Aorta (tissue), 5 donors: Measurements from ENCODE around the gene MAPT. TPM values are rescaled to one million over a fixed set of nuclear protein-coding genes. Genes with fewer than 3 reads are reported as not detected.

ENCODE experiments used
- ATAC-seq: fragments of 200-7000 bp; cut with Tn5 transposase; one replicate; pipeline ENCODE4 v1.9.1; 2022; ENCODE audit warnings: moderate library complexity; ENCODE audit not compliant: low FRiP score
- DNase-seq, 2 donors: peaks; one replicate each; pipeline ENCODE4 v3.0.0-alpha.2; 2020
- H3K27ac ChIP-seq, 2 donors: one replicate each; pipeline ENCODE4 v1.5.1; 2013; ENCODE audit warnings: low read length in 2 of 2, mild to moderate bottlenecking in 2 of 2, moderate library complexity in 2 of 2, control low read depth in 1 of 2, inconsistent platforms in 1 of 2, low read depth in 1 of 2
- H3K27me3 ChIP-seq, 2 donors: one replicate each; pipeline ENCODE4 v1.6.1; 2013; ENCODE audit warnings: control low read depth in 1 of 2, low read length in 1 of 2, mild to moderate bottlenecking in 1 of 2, moderate library complexity in 1 of 2; ENCODE audit not compliant: insufficient read depth in 2 of 2, control insufficient read depth in 1 of 2
- H3K36me3 ChIP-seq, 2 donors: one replicate each; pipeline ENCODE4 v1.6.1; 2013; ENCODE audit warnings: control low read depth in 1 of 2, low read length in 1 of 2, mild to moderate bottlenecking in 1 of 2; ENCODE audit not compliant: insufficient read depth in 2 of 2, control insufficient read depth in 1 of 2
- H3K4me1 ChIP-seq, 2 donors: one replicate each; pipeline ENCODE4 v1.6.1; 2013; ENCODE audit warnings: low read length in 2 of 2, control low read depth in 1 of 2, mild to moderate bottlenecking in 1 of 2, moderate library complexity in 1 of 2; ENCODE audit not compliant: insufficient read depth in 2 of 2, control insufficient read depth in 1 of 2
- H3K4me3 ChIP-seq, 2 donors: one replicate each; pipeline ENCODE4 v1.5.1; 2013; ENCODE audit warnings: low read length in 2 of 2, control low read depth in 1 of 2, mild to moderate bottlenecking in 1 of 2
- H3K9me3 ChIP-seq: one replicate; pipeline ENCODE4 v1.6.1; 2013; ENCODE audit warnings: mild to moderate bottlenecking, low read length; ENCODE audit not compliant: control insufficient read depth
- WGBS, 2 donors: extraction: QIAGEN DNeasy Blood & Tissue Kit; methylation state at CpG; one replicate each; pipeline ENCODE4 v1.1.7; 2013; 5-methylcytosine and 5-hydroxymethylcytosine counted together
- intact Hi-C, 2 donors: fragments of 100-400 bp; cut with DNase I; formaldehyde crosslinking; loops; one replicate each; pipeline versions ENCODE4 v1.14.2 to v1.15.0; 2022
- polyA plus RNA-seq, 2 donors: library from polyadenylated mRNA; stranded (reverse); fragments of 200-250 nt; gene quantifications; one replicate each; pipeline ENCODE4 v1.2.3, GENCODE V29; 2013
- total RNA-seq, 2 donors: library from RNA; stranded (reverse); fragmentation: NEBNext Ultra II Directional; extraction: Animal tissue kit (Norgen Biotek cat#: 25700); gene quantifications; one replicate each; pipeline ENCODE4 v1.2.1, GENCODE V29; 2021
- donor health status: healthy with polysubstance abuse.
- donor health status: Bipolar disorder and iron deficiency.
- donor health status: DM: no; HTN: no; CAD: no.
- donor health status: DM: no; HTN: no; CAD: no.
- donor health status: DM: yes; HTN: yes; CAD: no.

The MAPT gene
- total and polyA plus RNA-seq, 4 donors, result 0.13 to 3.9 (median 0.90) TPM

- Histone ChIP-seq H3K4me3 (no peak overlapping the region), H3K27me3 (no peaks in the 10 kb centered on the region), H3K9me3 (no peaks in the 10 kb centered on the region), H3K4me1 (no peaks in the 10 kb centered on the region), H3K36me3 (no peaks in the 10 kb centered on the region), H3K27ac (no peak overlapping the region)
- DNase-seq, result no peak
- 86 to 93% methylated on average over 4 of the region's 4 CpGs for WGBS, 2 donors
- ATAC-seq, result no peak
- intact Hi-C loops, result no loop called here
Observed at GRCh38 chr17:45986056-45986455, 91.7 kb downstream of the MAPT start.

- no peak for ATAC-seq
Observed at GRCh38 chr17:45987706-45988105, 93.4 kb downstream of the MAPT start.

GRCh38 chr17:45989759-45990158 is 95.4 kb downstream of the MAPT start:
- WGBS, 2 donors, result 87 to 94% methylated on average over 3 of the region's 3 CpGs
- Histone ChIP-seq H3K27ac (no peak overlapping the region), H3K36me3 (no peaks in the 10 kb centered on the region), H3K27me3 (no peaks in the 10 kb centered on the region), H3K4me1 (no peaks in the 10 kb centered on the region), H3K4me3 (no peak overlapping the region), H3K9me3 (no peaks in the 10 kb centered on the region)
- no peak for ATAC-seq
- DNase-seq, result no peak
- intact Hi-C loops, result no loop called here

More at GRCh38 chr17:45987706-45988105, 93.4 kb downstream of the MAPT start:
- H3K27me3 ChIP-seq, result no peaks in the 10 kb centered on the region
- peak in 1 of 2 donors; percentile 54 for DNase-seq
- intact Hi-C loops, result no loop called here
- no peaks in the 10 kb centered on the region for H3K36me3 ChIP-seq
- no peaks in the 10 kb centered on the region for H3K4me1 ChIP-seq
- no peak overlapping the region for H3K4me3 ChIP-seq
- no peaks in the 10 kb centered on the region for H3K9me3 ChIP-seq
- no peak overlapping the region for H3K27ac ChIP-seq
- WGBS, 2 donors, result 87 to 88% methylated on average over 5 of the region's 5 CpGs

- Histone ChIP-seq H3K27me3 (no peaks in the 10 kb centered on the region), H3K4me1 (no peaks in the 10 kb centered on the region), H3K9me3 (no peaks in the 10 kb centered on the region), H3K36me3 (no peaks in the 10 kb centered on the region), H3K4me3 (no peak overlapping the region), H3K27ac (no peak overlapping the region)
- intact Hi-C loops, result no loop called here
- DNase-seq (peak in 1 of 2 donors; percentile 17), ATAC-seq (no peak)
- 81 to 84% methylated on average over 6 of the region's 6 CpGs for WGBS, 2 donors
Observed at GRCh38 chr17:45990886-45991285, 96.5 kb downstream of the MAPT start.

GRCh38 chr17:45991341-45991740 is 97.0 kb downstream of the MAPT start:
- H3K27me3 ChIP-seq, result no peaks in the 10 kb centered on the region

GRCh38 chr17:45992175-45992574 is 97.8 kb downstream of the MAPT start:
- DNase-seq (no peak), ATAC-seq (no peak)
- no peak overlapping the region for H3K27ac ChIP-seq
- H3K27me3 ChIP-seq, result no peaks in the 10 kb centered on the region
- no peaks in the 10 kb centered on the region for H3K4me1 ChIP-seq
- H3K36me3 ChIP-seq, result no peaks in the 10 kb centered on the region
- H3K9me3 ChIP-seq, result no peaks in the 10 kb centered on the region
- intact Hi-C loops, result no loop called here
- WGBS, 2 donors, result 41 to 47% methylated on average over 6 of the region's 6 CpGs
- H3K4me3 ChIP-seq, result no peak overlapping the region

More at GRCh38 chr17:45991341-45991740, 97.0 kb downstream of the MAPT start:
- ATAC-seq (no peak), DNase-seq (peak in 1 of 2 donors; percentile 59)
- no peaks in the 10 kb centered on the region for H3K9me3 ChIP-seq
- no peak overlapping the region for H3K27ac ChIP-seq
- H3K4me3 ChIP-seq, result no peak overlapping the region
- intact Hi-C loops, result no loop called here
- 91% methylated on average over 10 of the region's 10 CpGs for WGBS, 2 donors
- H3K4me1 ChIP-seq, result no peaks in the 10 kb centered on the region
- H3K36me3 ChIP-seq, result no peaks in the 10 kb centered on the region

GRCh38 chr17:45992904-45993303 is 98.5 kb downstream of the MAPT start:
- no peak overlapping the region for H3K27ac ChIP-seq
- 83 to 87% methylated on average over 10 of the region's 10 CpGs for WGBS, 2 donors
- DNase-seq (no peak), ATAC-seq (no peak)
- no peaks in the 10 kb centered on the region for H3K36me3 ChIP-seq
- no peaks in the 10 kb centered on the region for H3K9me3 ChIP-seq
- H3K4me3 ChIP-seq, result no peak overlapping the region
- no peaks in the 10 kb centered on the region for H3K4me1 ChIP-seq
- intact Hi-C loops, result no loop called here
- no peaks in the 10 kb centered on the region for H3K27me3 ChIP-seq

GRCh38 chr17:45993962-45994627 is 99.7 kb downstream of the MAPT start:
- DNase-seq (no peak), ATAC-seq (no peak)
- Histone ChIP-seq H3K27me3 (no peaks in the 10 kb centered on the region), H3K36me3 (no peaks in the 10 kb centered on the region), H3K4me1 (no peaks in the 10 kb centered on the region), H3K27ac (no peak overlapping the region), H3K4me3 (no peak overlapping the region), H3K9me3 (no peaks in the 10 kb centered on the region)
- intact Hi-C loops, result no loop called here
- 90 to 94% methylated on average over 16 of the region's 16 CpGs for WGBS, 2 donors

- intact Hi-C loops, result no loop called here
- ATAC-seq (no peak), DNase-seq (no peak)
- no peaks in the 10 kb centered on the region for H3K27me3 ChIP-seq
- no peaks in the 10 kb centered on the region for H3K9me3 ChIP-seq
- H3K4me3 ChIP-seq, result no peak overlapping the region
- H3K36me3 ChIP-seq, result no peaks in the 10 kb centered on the region
- WGBS, 2 donors, result 93 to 94% methylated on average over 8 of the region's 8 CpGs
- no peaks in the 10 kb centered on the region for H3K4me1 ChIP-seq
- no peak overlapping the region for H3K27ac ChIP-seq
Observed at GRCh38 chr17:45994987-45995386, 100.6 kb downstream of the MAPT start.
